Small intestine (tissue), 7 donors: Measurements from ENCODE around the gene AP4S1. TPM values are rescaled to one million over a fixed set of nuclear protein-coding genes. Genes with fewer than 3 reads are reported as not detected.

Source experiments
- DNase-seq, 2 donors: peaks; one replicate each; pipeline versions ENCODE4 v3.0.0 to v3.0.0-alpha.2; 2013
- FAIRE-seq: peaks from 2 replicates; lab custom pipeline; 2012; peaks lifted over from hg19 to GRCh38; lab: Jason Lieb, UNC
- H3K27ac ChIP-seq, 3 donors: one replicate each; pipeline ENCODE4 v1.5.1; 2013; ENCODE audit warnings: low read length in 2 of 3, mild to moderate bottlenecking in 2 of 3, control low read depth in 1 of 3, inconsistent platforms in 1 of 3, low read depth in 1 of 3, moderate library complexity in 1 of 3
- H3K27me3 ChIP-seq, 3 donors: one replicate each; pipeline ENCODE4 v1.6.1; 2013; ENCODE audit warnings: low read length in 3 of 3, inconsistent platforms in 1 of 3; ENCODE audit not compliant: control insufficient read depth in 3 of 3, insufficient read depth in 3 of 3
- H3K36me3 ChIP-seq, 3 donors: one replicate each; pipeline ENCODE4 v1.6.1; 2013; ENCODE audit warnings: low read length in 3 of 3, inconsistent platforms in 1 of 3, low read depth in 1 of 3, mild to moderate bottlenecking in 1 of 3, moderate library complexity in 1 of 3; ENCODE audit not compliant: control insufficient read depth in 3 of 3, insufficient read depth in 2 of 3
- H3K4me1 ChIP-seq, 3 donors: one replicate each; pipeline ENCODE4 v1.6.1; 2013; ENCODE audit warnings: low read length in 2 of 3, inconsistent platforms in 1 of 3, low read depth in 1 of 3, mild to moderate bottlenecking in 1 of 3, moderate library complexity in 1 of 3; ENCODE audit not compliant: control insufficient read depth in 3 of 3, insufficient read depth in 2 of 3
- H3K4me3 ChIP-seq, 3 donors: one replicate each; pipeline ENCODE4 v1.5.1; 2013; ENCODE audit warnings: low read length in 3 of 3, control low read depth in 1 of 3, inconsistent platforms in 1 of 3, low read depth in 1 of 3, mild to moderate bottlenecking in 1 of 3, moderate library complexity in 1 of 3
- H3K9me3 ChIP-seq, 2 donors: one replicate each; pipeline ENCODE4 v1.6.1; 2013; ENCODE audit warnings: low read depth in 1 of 2, low read length in 1 of 2; ENCODE audit not compliant: control insufficient read depth in 2 of 2, insufficient read depth in 1 of 2
- WGBS, 3 donors: extraction: QIAGEN DNeasy Blood & Tissue Kit; methylation state at CpG; one replicate each; pipeline ENCODE4 v1.1.7; 2013; 5-methylcytosine and 5-hydroxymethylcytosine counted together
- polyA plus RNA-seq, 4 donors: library from polyadenylated mRNA; stranded (reverse) in 3 of 4; unstranded in 1 of 4; fragments of 200-250 nt in 3 of 4; fragments of 120-200 nt in 1 of 4; gene quantifications; one replicate each; pipeline versions ENCODE4 v1.2.1 to v1.2.3, GENCODE V29; 2013
- donor health status: healthy with polysubstance abuse.
- donor health status: control.
- donor health status: control.
- donor health status: Bipolar disorder and iron deficiency.
- donor health status: healthy.

Gene AP4S1
- polyA plus RNA-seq, 4 donors: 1.6 to 10.9 (median 5.7) TPM

DNA sequence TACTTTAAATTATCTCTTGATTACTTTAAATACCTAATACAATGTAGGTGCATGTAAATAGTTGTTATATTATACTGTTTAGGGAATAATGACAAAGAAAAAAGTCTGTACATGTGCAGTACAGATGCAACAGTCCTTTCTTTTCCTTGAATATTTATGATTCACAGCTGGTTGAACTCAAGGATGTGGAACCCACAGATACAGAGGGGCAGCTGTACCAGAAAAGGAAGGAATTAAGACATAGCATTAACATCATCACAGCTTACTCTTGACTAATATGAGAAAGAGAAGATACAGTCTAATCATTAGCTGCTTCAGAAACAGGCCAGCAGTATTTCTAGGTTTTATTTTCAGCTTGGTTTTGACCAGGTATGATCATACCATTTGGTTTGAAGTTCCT, 34.7 kb upstream of the AP4S1 start:
- H3K27me3 ChIP-seq: no peaks in the 10 kb centered on the region
- no peaks in the 10 kb centered on the region for H3K9me3 ChIP-seq
- H3K4me1 ChIP-seq: peaks cover 0 to 5% (median 4%) of the 10 kb centered on the region in 3 donors
- DNase-seq (no peak), FAIRE-seq (no peak)
- peaks cover 0 to 4% (median 0%) of the 10 kb centered on the region in 3 donors for H3K36me3 ChIP-seq
- H3K4me3 ChIP-seq: no peak overlapping the region
- H3K27ac ChIP-seq: no peak overlapping the region

- peaks cover 0 to 7% (median 6%) of the 10 kb centered on the region in 3 donors for H3K4me1 ChIP-seq
- no peak for FAIRE-seq
These were observed 34.0 kb upstream of the AP4S1 start for GRCh38 chr14:30991408-30991807.

GRCh38 chr14:30993071-30993470, 32.4 kb upstream of the AP4S1 start:
- H3K27ac ChIP-seq: no peak overlapping the region
- H3K4me3 ChIP-seq: no peak overlapping the region
- H3K4me1 ChIP-seq: peaks cover 0 to 7% (median 6%) of the 10 kb centered on the region in 3 donors
- FAIRE-seq: no peak
- peaks cover 0 to 7% (median 0%) of the 10 kb centered on the region in 3 donors for H3K36me3 ChIP-seq
- no peak for DNase-seq
- H3K27me3 ChIP-seq: no peaks in the 10 kb centered on the region
- peaks cover 0 to 4% of the 10 kb centered on the region in 2 donors for H3K9me3 ChIP-seq

More at GRCh38 chr14:30991408-30991807, 34.0 kb upstream of the AP4S1 start:
- Histone ChIP-seq H3K27ac (no peak overlapping the region), H3K9me3 (no peaks in the 10 kb centered on the region), H3K27me3 (no peaks in the 10 kb centered on the region), H3K36me3 (peaks cover 0 to 4% (median 0%) of the 10 kb centered on the region in 3 donors), H3K4me3 (no peak overlapping the region)
- WGBS, 3 donors: 42 to 69% (median 55%) methylated on average over 2 of the region's 2 CpGs
- DNase-seq: no peak

- Histone ChIP-seq H3K9me3 (peaks cover 0 to 15% of the 10 kb centered on the region in 2 donors), H3K27me3 (no peaks in the 10 kb centered on the region), H3K27ac (no peak overlapping the region), H3K36me3 (peaks cover 2 to 13% (median 2%) of the 10 kb centered on the region in 3 donors), H3K4me3 (no peak overlapping the region), H3K4me1 (peaks cover 0 to 7% (median 6%) of the 10 kb centered on the region in 3 donors)
- WGBS, 3 donors: 9 to 16% (median 15%) methylated on average over 4 of the region's 4 CpGs
- DNase-seq: no peak
- peak; percentile 26 for FAIRE-seq
These were observed 30.5 kb upstream of the AP4S1 start for GRCh38 chr14:30994681-30995620.

GRCh38 chr14:30995689-30996088, 29.8 kb upstream of the AP4S1 start:
- 77 to 87% (median 86%) methylated on average over 3 of the region's 3 CpGs for WGBS, 3 donors
- H3K27ac ChIP-seq: no peak overlapping the region
- peaks cover 0 to 15% of the 10 kb centered on the region in 2 donors for H3K9me3 ChIP-seq
- no peak for FAIRE-seq
- peaks cover 0 to 6% (median 4%) of the 10 kb centered on the region in 3 donors for H3K4me1 ChIP-seq
- no peak for DNase-seq
- H3K36me3 ChIP-seq: peaks cover 2 to 13% (median 2%) of the 10 kb centered on the region in 3 donors
- no peak overlapping the region for H3K4me3 ChIP-seq
- no peaks in the 10 kb centered on the region for H3K27me3 ChIP-seq

- no peak overlapping the region for H3K27ac ChIP-seq
- H3K27me3 ChIP-seq: no peaks in the 10 kb centered on the region
- H3K36me3 ChIP-seq: peaks cover 2 to 19% (median 2%) of the 10 kb centered on the region in 3 donors
- 90 to 99% (median 91%) methylated on average over 4 of the region's 4 CpGs for WGBS, 3 donors
- H3K4me1 ChIP-seq: peaks cover 0 to 3% (median 2%) of the 10 kb centered on the region in 3 donors
- DNase-seq: no peak
- FAIRE-seq: no peak
- H3K4me3 ChIP-seq: no peak overlapping the region
- H3K9me3 ChIP-seq: peaks cover 0 to 15% of the 10 kb centered on the region in 2 donors
These were observed 28.4 kb upstream of the AP4S1 start for GRCh38 chr14:30996892-30997659.

- Histone ChIP-seq H3K27me3 (no peaks in the 10 kb centered on the region), H3K4me3 (no peak overlapping the region), H3K27ac (no peak overlapping the region), H3K36me3 (peaks cover 2 to 22% (median 2%) of the 10 kb centered on the region in 3 donors), H3K9me3 (peaks cover 0 to 15% of the 10 kb centered on the region in 2 donors), H3K4me1 (peaks cover 0 to 3% (median 2%) of the 10 kb centered on the region in 3 donors)
- WGBS, 3 donors: 96 to 100% (median 100%) methylated on average over 1 of the region's 1 CpG
- no peak for FAIRE-seq
- no peak for DNase-seq
These were observed 27.2 kb upstream of the AP4S1 start for GRCh38 chr14:30998100-30998706.
